GM12873 (cell line): ENCODE data around the gene CIB1.

ENCODE experiments used
- TF ChIP-seq, protein P1 (sequence below): IDR thresholded peaks from 2 replicates; pipeline ENCODE4 v1.5.1; 2012; ENCODE audit warnings: low read depth, mild to moderate bottlenecking, moderate library complexity, low read length, control low read depth; ENCODE audit not compliant: insufficient read depth; ENCODE audit errors: missing control alignments

CIB1 gene

DNA sequence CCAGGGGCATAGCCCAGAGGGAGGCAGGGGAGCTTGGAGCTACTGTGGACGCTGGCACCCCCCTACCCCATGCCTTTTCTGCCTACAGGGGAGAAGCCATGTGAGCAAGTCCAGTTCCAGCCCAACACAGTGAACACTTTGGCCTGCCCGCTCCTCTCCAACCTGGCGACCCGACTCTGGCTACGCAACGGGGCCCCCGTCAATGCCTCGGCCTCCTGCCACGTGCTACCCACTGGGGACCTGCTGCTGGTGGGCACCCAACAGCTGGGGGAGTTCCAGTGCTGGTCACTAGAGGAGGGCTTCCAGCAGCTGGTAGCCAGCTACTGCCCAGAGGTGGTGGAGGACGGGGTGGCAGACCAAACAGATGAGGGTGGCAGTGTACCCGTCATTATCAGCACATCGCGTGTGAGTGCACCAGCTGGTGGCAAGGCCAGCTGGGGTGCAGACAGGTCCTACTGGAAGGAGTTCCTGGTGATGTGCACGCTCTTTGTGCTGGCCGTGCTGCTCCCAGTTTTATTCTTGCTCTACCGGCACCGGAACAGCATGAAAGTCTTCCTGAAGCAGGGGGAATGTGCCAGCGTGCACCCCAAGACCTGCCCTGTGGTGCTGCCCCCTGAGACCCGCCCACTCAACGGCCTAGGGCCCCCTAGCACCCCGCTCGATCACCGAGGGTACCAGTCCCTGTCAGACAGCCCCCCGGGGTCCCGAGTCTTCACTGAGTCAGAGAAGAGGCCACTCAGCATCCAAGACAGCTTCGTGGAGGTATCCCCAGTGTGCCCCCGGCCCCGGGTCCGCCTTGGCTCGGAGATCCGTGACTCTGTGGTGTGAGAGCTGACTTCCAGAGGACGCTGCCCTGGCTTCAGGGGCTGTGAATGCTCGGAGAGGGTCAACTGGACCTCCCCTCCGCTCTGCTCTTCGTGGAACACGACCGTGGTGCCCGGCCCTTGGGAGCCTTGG is 5.6 kb downstream of the CIB1 start:
- TF ChIP-seq, protein P1, sequence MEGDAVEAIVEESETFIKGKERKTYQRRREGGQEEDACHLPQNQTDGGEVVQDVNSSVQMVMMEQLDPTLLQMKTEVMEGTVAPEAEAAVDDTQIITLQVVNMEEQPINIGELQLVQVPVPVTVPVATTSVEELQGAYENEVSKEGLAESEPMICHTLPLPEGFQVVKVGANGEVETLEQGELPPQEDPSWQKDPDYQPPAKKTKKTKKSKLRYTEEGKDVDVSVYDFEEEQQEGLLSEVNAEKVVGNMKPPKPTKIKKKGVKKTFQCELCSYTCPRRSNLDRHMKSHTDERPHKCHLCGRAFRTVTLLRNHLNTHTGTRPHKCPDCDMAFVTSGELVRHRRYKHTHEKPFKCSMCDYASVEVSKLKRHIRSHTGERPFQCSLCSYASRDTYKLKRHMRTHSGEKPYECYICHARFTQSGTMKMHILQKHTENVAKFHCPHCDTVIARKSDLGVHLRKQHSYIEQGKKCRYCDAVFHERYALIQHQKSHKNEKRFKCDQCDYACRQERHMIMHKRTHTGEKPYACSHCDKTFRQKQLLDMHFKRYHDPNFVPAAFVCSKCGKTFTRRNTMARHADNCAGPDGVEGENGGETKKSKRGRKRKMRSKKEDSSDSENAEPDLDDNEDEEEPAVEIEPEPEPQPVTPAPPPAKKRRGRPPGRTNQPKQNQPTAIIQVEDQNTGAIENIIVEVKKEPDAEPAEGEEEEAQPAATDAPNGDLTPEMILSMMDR = no peak

DNA sequence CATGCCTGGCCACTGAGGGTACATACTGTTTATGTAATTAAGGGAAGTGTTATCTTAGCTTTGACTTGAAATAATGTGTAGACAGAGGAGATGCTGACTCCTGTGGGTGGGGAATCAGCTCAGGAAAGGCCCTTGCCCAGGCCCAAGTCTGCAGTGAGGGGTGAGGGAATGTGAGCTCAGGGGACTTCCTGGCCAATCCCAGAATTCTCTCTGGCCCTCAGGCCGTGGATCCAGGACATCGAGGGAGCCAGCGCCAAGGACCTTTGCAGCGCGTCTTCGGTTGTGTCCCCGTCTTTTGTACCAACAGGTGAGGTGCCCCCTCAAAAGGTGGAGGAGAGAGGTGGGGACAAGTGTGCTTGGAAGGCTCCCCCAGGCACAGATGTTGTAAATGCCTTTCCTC is 6.4 kb downstream of the CIB1 start:
- TF ChIP-seq, protein P1 = no peak

GRCh38 chr15:90225504-90226234 is 8.1 kb downstream of the CIB1 start:
- TF ChIP-seq, protein P1 = no peak

GRCh38 chr15:90225047-90225446 is 8.7 kb downstream of the CIB1 start:
- TF ChIP-seq, protein P1 = no peak

- TF ChIP-seq, protein P1 = no peak
Measured at GRCh38 chr15:90223441-90224165, 10.1 kb downstream of the CIB1 start.

- TF ChIP-seq, protein P1 = no peak
Measured at GRCh38 chr15:90222547-90222946, 11.2 kb downstream of the CIB1 start.
